HG02623 (cell line): Measurements from ENCODE around the gene COPG1.

Experiments
- ATAC-seq: cut with Tn5 transposase; IDR thresholded peaks from one replicate; pipeline ENCODE4 v1.9.1; 2021; ENCODE audit warnings: moderate library complexity; ENCODE audit not compliant: unreplicated experiment

COPG1 gene

GRCh38 chr3:129313665-129314385, 64.4 kb downstream of the COPG1 start:
- ATAC-seq, result no peak

- no peak for ATAC-seq
Observed at GRCh38 chr3:129314386-129315222, 65.2 kb downstream of the COPG1 start.

- ATAC-seq, result no peak
Observed at GRCh38 chr3:129315223-129315997, 66.0 kb downstream of the COPG1 start.

GRCh38 chr3:129315998-129316247, 66.5 kb downstream of the COPG1 start:
- no peak for ATAC-seq

- peak; percentile 35 for ATAC-seq
Observed at GRCh38 chr3:129316248-129317013, 67.0 kb downstream of the COPG1 start.

- no peak for ATAC-seq
Observed at GRCh38 chr3:129317014-129317771, 67.8 kb downstream of the COPG1 start.

- no peak for ATAC-seq
Observed at GRCh38 chr3:129317848-129318247, 68.4 kb downstream of the COPG1 start.

- no peak for ATAC-seq
Observed at GRCh38 chr3:129318921-129319320, 69.5 kb downstream of the COPG1 start.

- no peak for ATAC-seq
Observed at GRCh38 chr3:129320261-129320660, 70.9 kb downstream of the COPG1 start.

- no peak for ATAC-seq
Observed at GRCh38 chr3:129320825-129321487, 71.5 kb downstream of the COPG1 start.

GRCh38 chr3:129321887-129322286, 72.5 kb downstream of the COPG1 start:
- no peak for ATAC-seq

GRCh38 chr3:129323651-129324294, 74.4 kb downstream of the COPG1 start:
- no peak for ATAC-seq

- ATAC-seq, result no peak
Observed at GRCh38 chr3:129324855-129325254, 75.4 kb downstream of the COPG1 start.

GRCh38 chr3:129325383-129325782, 76.0 kb downstream of the COPG1 start:
- ATAC-seq, result no peak

- no peak for ATAC-seq
Observed at GRCh38 chr3:129326138-129326537, 76.7 kb downstream of the COPG1 start.

GRCh38 chr3:129326595-129326994, 77.2 kb downstream of the COPG1 start:
- no peak for ATAC-seq
